GM21423 (cell line): ENCODE results near the gene MAIP1.

Experiments
- ATAC-seq: cut with Tn5 transposase; IDR thresholded peaks from one replicate; pipeline ENCODE4 v1.9.1; 2021; ENCODE audit warnings: mild to moderate bottlenecking, moderate library complexity; ENCODE audit not compliant: unreplicated experiment

Gene MAIP1

GRCh38 chr2:199987586-199987985 is 32.2 kb downstream of the MAIP1 start:
- ATAC-seq: no peak

- ATAC-seq: no peak
These were observed 32.8 kb downstream of the MAIP1 start for GRCh38 chr2:199988151-199988550.

GRCh38 chr2:199989822-199990221 is 34.4 kb downstream of the MAIP1 start:
- no peak for ATAC-seq

- ATAC-seq: no peak
These were observed 36.3 kb downstream of the MAIP1 start for GRCh38 chr2:199991691-199992090.

- ATAC-seq: no peak
These were observed 36.9 kb downstream of the MAIP1 start for GRCh38 chr2:199992296-199992695.

- ATAC-seq: no peak
These were observed 39.0 kb downstream of the MAIP1 start for GRCh38 chr2:199994371-199994770.

GRCh38 chr2:199994896-199995295 is 39.5 kb downstream of the MAIP1 start:
- no peak for ATAC-seq

GRCh38 chr2:199997296-199997695 is 41.9 kb downstream of the MAIP1 start:
- no peak for ATAC-seq

- no peak for ATAC-seq
These were observed 43.8 kb downstream of the MAIP1 start for GRCh38 chr2:199999166-199999565.

- ATAC-seq: no peak
These were observed 45.2 kb downstream of the MAIP1 start for GRCh38 chr2:200000444-200001163.

GRCh38 chr2:200003444-200003843 is 48.1 kb downstream of the MAIP1 start:
- ATAC-seq: no peak

- ATAC-seq: no peak
These were observed 50.3 kb downstream of the MAIP1 start for GRCh38 chr2:200005675-200006074.

GRCh38 chr2:200007306-200007705 is 51.9 kb downstream of the MAIP1 start:
- ATAC-seq: no peak

GRCh38 chr2:200012401-200012800 is 57.0 kb downstream of the MAIP1 start:
- ATAC-seq: no peak
